ENCODE measurements around the gene LIMD2. TPM values are rescaled to one million over a fixed set of nuclear protein-coding genes. Genes with fewer than 3 reads are reported as not detected.

The LIMD2 gene
- total RNA-seq, 1 experiment from 2014 or later = 93.5 TPM

GRCh38 chr17:63647936-63648335, 52.0 kb downstream of the LIMD2 start:
- Mint-ChIP-seq H3K4me3 (peak overlapping the region in 1 of 2 experiments; percentile 11; a peak in 1 of 5 replicates), H3K27me3 (ENCODE audit: low read depth) (no peaks in the 10 kb centered on the region), H3K4me1 (peaks cover 19 to 22% of the 10 kb centered on the region in 2 experiments), H3K36me3 (ENCODE audit: insufficient read depth in 1 of 3, low read depth in 3 of 3) (peaks cover 8 to 26% (median 8%) of the 10 kb centered on the region in 3 experiments; a peak in 4 of 7 replicates), H3K27ac (peak overlapping the region in 1 of 3 experiments; percentile 42; a peak in 1 of 7 replicates), H3K9me3 (no peaks in the 10 kb centered on the region)
- no peak overlapping the region for H2BK15ac ChIP-seq (ENCODE audit: low read depth, low read length)
- no peak overlapping the region for H4K5ac ChIP-seq (ENCODE audit: insufficient read length, low read depth, low read length)
- H2AFZ ChIP-seq (ENCODE audit: low read length) = no peak overlapping the region
- no peak overlapping the region for H4K91ac ChIP-seq (ENCODE audit: insufficient read length, low read depth, low read length)
- no peak overlapping the region for H3K56ac ChIP-seq (ENCODE audit: insufficient read length, low read depth, low read length)
- no peak overlapping the region for H2BK20ac ChIP-seq (ENCODE audit: low read depth, low read length, poor library complexity, severe bottlenecking)
- H2AK5ac ChIP-seq (ENCODE audit: insufficient read length, low read length) = no peak overlapping the region
- H4K20me1 ChIP-seq (ENCODE audit: control insufficient read depth, insufficient read depth, insufficient read length) = no peaks in the 10 kb centered on the region
- H2BK120ac ChIP-seq (ENCODE audit: low read depth, low read length, poor library complexity, severe bottlenecking) = no peak overlapping the region
- H3K27me3 ChIP-seq (ENCODE audit: insufficient read depth, low read length) = no peaks in the 10 kb centered on the region
- no peaks in the 10 kb centered on the region for H3K23me2 ChIP-seq (ENCODE audit: insufficient read length, low read depth, low read length, poor library complexity, severe bottlenecking)
- no peak overlapping the region for H4K8ac ChIP-seq (replicated peaks; ENCODE audit: insufficient read length, low read depth, low read length)
- H3K4me2 ChIP-seq (ENCODE audit: insufficient read depth, insufficient read length, low read length) = peak overlapping the region; percentile 30
- no peaks in the 10 kb centered on the region for H3K9me3 ChIP-seq (ENCODE audit: control insufficient read depth, low read depth, low read length)
- no peak overlapping the region for H3K23ac ChIP-seq (ENCODE audit: insufficient read length, low read depth, low read length)
- no peak overlapping the region for H3K27ac ChIP-seq (ENCODE audit: insufficient read length, low read depth, low read length)
- H2BK12ac ChIP-seq (ENCODE audit: insufficient read length, low read depth, low read length) = no peak overlapping the region
- peaks cover 3% of the 10 kb centered on the region for H3K79me1 ChIP-seq (ENCODE audit: insufficient read depth, low read depth, low read length, poor library complexity, severe bottlenecking)
- no peak for TF ChIP-seq CTCF (conservative IDR thresholded peaks at IDR 0.05)
- peaks cover 4% of the 10 kb centered on the region; the same call in 1 of the 2 replicates for H3K4me1 ChIP-seq (ENCODE audit: insufficient read depth, low read length)
- no peak overlapping the region for H3K14ac ChIP-seq (ENCODE audit: insufficient read depth, low read length)
- no peak overlapping the region for H3K9ac ChIP-seq (ENCODE audit: extremely low read depth, insufficient read length, low read length)
- no peak overlapping the region for H3K4ac ChIP-seq (ENCODE audit: low read depth, low read length)
- DNase-seq = peak; percentile 46
- no peak overlapping the region for H3K18ac ChIP-seq (ENCODE audit: insufficient read length, low read depth, low read length)
- H3T11ph ChIP-seq (ENCODE audit: low read length) = no peak overlapping the region
- no peaks in the 10 kb centered on the region for H3K79me2 ChIP-seq (ENCODE audit: insufficient read depth, low read length)
- no peak overlapping the region for H2BK5ac ChIP-seq (ENCODE audit: insufficient read length, low read length)
